Activated gamma-delta T cell treated with Interleukin-2 at 50 U/mL for 16 hours (primary cell): ENCODE measurements around the gene PRKD3.

Experiments used
- DNase-seq: peaks from one replicate; pipeline ENCODE4 v3.0.0-alpha.2; 2020

PRKD3 gene

DNA sequence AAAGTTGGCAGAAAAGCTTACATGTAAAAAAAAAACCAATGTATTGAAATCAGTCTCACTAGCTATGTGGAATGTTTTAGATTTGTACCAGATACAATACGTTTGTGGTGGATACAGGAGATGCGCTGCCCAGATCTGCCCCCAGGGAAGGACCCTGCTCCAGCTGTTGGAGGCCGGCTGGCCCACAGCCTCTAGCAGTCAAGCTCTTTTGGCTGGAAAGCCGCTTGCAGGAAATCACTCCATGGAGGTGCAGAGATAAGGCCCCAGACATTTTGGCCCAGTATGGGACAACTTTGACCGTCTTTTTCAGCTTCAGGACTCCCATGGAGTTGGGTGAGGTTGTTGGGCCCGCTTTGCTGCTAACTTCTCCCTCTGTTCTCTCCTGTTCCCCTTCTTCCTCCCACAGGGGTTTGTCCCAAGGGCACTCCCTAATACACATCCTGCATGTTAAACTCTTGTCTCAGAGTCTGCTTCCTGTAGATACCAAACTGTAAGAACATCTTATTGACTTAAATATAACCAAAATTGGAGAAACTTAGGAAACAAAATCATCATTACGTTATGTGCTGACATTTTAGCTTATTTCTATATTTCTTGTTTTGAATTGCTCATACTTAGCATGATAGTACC, 18.1 kb upstream of the PRKD3 start:
- no peak for DNase-seq

DNA sequence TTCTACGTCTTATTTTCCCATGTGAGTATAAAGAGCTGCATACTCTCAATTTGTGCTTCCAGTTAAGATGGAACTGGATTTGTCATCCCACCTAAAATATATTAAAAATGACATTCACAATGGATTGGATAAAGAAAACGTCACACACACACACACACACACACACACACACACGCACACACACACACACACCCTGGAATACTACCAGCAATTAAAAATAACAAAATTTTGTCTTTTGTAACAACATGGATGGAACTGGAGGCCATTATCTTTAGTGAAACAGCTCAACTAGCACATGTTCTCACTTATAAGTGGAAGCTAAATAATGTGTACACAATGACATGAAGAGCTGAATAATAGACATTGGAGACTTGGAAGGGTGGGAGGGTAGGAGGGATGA, 16.0 kb upstream of the PRKD3 start:
- no peak for DNase-seq

DNA sequence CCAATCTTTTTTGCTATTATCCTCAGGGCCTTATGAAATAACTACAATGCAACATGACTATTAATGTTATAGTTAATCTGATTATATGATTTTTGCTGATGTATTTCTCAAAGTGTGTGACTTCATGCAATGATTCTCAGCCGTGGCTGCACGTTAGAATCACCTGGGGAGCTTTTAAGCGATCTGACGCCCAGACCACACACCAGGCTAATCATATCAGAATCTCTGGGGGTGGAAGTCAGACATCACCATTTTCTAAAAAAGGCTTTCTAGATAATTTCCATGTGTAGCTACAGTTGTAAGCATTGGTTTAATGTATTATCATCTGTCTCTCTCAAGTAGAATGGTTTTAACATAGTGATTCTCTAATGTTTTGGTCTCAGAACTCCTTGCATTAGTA, 14.3 kb upstream of the PRKD3 start:
- no peak for DNase-seq

DNA sequence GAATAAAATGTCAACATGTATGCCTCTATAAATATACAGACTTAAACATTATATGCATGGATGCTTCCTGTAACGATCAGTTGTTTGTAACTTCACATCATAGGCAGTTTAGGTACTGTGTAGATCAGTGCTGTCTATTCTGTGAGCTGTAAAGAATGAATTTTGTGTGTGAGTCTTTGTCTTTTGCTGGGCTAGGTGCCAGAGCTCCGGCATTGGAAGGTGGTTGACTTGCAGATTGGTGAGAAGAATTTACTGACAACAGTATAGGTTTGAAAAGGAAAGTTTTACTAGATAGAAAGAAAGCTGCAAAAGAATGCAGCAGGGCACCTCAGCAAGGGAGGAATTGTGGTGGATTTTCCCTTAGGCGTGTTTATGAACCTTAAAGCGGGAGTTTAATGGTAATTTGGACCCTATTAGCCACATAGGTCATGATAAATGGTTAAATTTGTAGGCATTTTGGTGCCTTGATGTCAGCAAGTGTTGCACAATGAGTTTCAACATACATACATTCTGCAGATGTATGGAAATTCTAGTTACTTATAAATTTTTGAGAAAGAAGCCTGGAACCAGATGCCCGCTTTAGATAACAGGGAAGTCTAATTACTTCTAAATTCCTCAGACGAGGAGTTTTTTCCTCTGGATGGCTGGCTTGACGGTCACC, 13.1 kb upstream of the PRKD3 start:
- no peak for DNase-seq

DNA sequence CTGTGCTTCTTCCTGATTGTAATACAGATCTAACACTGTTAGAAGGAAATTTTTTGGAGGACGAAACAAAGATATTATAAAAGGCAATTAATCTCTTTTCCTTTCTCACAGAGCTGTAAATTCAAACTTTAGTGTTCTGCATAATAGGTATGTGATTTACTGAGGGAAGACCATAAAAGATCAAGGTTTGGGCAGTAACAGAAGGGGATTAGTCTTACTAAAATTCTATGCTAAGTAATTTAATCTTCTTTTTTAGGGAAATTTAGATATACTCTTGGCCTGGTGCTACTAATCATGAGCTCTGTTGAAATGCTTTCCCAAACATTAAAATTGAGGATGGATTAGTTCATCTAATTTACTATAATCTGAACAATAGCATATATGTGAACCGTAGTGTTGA, 11.0 kb upstream of the PRKD3 start:
- DNase-seq = no peak

DNA sequence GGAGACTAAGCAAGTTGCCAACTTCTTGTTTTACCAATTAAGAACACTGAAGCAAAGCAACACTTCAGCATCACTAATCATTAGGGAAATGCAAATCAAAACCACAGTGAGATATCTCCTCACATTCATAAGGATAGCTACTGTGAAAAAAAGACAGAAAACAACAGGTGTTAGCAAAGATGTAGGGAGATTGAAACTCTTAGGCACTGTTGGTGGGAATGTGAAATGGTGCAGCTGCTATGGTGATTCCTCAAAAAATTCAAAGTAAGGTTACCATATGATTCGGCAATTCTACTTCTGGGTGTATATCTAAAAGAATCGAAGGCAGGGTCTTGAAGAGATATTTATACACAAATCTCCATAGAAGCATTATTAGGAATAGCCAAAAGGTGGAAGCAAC, 8.6 kb upstream of the PRKD3 start:
- DNase-seq = no peak

DNA sequence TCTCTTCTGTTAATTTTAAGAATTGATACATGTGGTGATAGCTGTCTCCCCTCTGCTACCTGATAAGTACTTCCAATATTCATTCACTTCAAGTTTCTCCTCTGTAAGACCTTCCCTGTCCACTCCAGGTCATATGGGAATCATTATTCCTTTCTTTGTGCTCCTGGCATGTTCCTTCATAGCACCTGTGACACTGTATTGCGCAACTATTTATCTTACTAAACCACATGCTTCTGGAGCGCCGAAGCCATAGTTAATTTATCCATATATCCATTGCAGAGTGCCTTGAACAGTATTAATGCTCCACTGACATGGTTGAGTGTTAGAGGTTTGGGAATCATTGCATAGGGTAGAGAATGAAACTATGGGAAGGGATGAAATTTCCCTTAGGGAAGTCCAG, 7.9 kb upstream of the PRKD3 start:
- no peak for DNase-seq

DNA sequence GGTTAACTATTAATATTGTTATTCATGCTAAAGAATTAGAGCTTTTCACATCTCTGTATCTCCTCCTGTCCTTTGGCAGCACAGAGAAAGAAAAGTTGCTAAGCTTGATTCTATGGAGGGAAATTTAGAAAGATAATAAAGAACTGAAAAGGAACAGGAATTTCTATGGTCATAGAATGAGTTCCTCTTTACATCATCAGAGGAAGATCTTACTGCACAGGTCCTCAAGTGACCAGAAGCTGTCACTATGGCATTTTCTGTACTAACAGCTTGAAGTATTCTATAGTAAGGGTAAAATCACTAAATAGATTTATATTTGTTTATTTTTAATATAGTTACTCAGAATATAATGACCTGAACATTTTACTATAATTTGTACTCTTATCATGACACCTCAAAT, 6.0 kb upstream of the PRKD3 start:
- DNase-seq = no peak

DNA sequence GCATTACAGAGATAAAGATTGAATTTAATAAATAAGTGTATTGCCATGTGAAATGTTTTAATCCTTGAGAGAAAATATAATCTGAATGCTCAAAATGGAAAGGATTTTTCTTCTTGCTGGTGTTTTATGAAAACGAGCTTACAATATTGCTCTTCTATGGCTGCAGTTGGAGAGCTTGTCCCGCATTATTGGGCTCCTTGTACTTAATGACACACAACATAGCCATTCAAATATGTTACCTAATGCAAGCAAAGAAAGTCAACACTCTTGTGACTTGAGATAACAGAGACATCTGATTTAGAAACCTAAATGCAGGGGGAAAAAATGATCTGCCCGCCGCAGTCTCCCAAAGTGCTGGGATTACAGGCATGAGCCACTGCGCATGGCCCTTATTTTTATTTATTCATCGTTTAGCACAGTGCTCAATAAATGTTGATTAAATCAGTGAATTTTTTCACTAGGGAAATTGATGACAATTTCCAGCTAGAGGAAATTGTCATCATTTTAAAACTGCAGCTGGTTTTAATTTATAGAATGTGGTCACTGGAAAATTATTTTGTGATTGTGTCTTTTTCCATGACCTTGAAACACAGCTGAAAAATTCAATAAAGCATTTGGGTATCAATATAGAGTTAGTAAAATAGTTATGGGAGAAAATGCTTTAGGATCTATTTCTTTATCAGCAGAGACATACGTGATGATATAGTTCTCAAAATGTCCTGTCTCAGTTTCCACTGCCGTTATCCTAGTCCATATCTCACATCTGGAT, 2.4 kb upstream of the PRKD3 start:
- DNase-seq = no peak

DNA sequence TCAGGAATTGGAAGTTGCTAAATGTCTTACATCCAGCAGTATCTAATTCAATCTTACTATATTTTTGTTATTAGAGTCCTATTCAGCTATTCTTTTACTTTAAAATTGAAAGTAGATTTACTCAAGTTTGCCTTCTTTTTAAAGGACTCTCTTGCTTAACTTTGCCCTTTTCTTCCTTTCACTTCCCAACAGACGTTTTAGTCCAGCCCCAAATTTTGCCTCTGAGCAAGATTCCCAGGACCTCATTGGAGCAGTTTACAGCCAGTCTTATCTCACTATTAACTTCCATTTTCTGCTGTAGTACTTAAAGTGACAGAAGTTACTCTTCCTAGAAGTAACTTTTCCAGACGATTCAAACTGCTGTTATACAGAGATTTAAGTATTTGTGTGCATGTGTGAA, 1.7 kb upstream of the PRKD3 start:
- no peak for DNase-seq

DNA sequence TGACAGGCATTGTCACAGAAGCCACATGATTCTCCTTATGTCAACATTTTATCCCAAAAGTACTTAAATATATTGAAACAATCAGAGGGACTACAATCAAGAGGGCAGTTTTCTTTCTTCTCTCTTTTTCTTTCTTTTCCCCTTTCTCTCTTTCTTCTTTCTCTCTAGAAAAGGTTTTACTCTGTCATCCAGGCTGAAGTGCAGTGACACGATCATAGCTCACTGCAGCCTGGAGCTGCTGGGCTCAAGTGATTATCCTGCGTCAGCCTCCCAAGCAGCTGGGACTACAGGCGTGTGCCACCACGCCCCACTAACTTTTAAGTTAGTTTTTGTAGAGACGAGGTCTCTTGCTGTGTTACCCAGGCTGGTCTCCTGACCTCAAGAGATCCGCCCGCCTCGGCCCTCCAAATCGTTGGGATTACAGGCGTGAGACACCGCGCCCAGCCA, 1.0 kb upstream of the PRKD3 start:
- DNase-seq = no peak

DNA sequence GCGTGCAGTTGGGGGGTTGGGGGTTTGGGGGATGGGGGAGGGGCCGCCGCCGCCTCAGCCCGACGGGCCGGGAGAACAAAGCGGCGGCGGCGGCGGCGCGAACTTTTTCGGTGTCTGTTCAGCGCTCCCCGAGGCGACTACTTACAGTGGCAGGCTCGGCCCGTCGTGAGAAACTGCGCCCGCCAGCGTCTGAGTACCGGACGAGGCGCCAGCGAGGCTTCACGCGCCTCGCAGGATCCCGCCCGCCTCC, 172 bp downstream of the PRKD3 start:
- DNase-seq = peak; percentile 71

DNA sequence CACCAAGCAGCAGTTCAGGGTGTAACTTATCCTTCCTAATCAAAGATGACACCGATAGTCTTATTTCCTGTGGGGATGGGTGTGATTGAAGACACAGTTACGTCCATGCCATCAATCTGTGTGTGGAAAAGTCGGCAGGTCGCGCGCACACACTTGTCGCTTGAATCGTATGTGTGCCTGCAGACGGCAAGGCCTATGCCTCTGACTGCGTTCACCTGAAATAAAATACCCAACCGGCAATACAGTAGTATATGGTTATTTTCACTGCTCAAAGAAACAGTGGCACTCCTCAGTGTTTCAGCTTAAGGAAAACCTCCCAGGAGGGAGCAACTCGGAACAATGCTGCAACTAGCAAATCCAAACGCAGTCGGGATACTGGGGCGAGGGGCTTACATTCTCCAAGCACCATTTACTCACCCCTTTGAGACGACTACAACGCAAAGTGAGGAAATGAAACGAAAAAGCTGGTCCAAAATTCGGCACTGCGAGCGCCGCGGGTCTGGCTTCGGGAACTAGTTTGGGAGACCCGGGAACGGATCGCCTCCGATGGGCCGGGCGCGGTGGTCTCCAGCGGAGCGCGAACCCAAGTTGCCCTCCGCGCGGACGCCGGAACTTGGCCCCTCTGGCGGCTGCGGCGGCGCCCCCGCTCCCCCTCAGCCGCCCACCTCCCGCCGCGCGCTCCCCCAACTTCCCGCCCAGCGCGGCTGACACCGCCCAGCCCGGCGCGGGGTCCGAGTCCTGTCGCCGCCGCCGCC, 675 bp downstream of the PRKD3 start:
- peak; percentile 34 for DNase-seq

DNA sequence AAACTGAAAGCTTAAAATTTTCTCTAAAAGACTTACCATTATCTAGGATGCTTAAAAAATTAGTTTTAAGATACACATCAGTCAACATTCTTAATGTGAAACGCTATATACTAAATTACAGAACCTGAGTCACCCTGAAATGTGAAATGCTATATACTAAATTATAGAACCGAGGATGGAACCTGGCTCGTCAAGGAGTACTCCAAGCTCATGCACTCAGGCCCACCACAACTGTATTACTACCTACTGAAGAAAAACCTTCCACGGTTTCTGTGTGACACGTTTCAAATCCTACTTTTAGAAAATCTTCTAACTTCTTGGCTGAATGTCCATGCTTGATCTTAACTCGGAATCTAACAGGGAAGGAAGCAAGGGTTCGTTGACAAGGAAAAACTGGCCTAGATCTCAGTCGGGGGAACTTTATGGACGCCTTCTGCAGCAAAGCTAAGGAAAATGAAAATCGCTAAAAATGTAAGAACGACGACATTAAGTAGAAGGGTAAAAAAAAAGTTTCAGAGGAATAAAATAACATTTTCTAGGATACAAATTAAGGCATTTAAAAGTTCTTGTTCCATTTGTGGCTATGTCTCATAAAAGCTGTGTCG, 1.4 kb downstream of the PRKD3 start:
- no peak for DNase-seq

DNA sequence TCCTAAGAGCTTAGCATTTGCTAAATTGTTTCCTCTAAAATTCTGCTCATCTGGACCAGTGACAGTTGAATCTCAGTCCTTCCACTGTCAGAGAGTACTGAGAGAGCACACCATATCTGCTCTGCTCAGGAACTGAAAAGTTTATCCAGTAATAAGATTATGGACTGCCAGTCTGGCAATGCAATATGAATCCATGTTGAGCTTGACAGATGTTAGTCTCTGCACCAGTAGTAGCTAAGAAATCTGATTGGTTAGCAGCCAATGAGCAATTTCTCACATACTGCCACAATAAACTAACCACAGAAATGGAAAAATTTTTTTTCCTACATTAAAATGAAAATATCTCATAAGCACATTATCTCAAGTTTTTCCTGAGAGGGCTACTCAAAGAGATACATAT, 2.3 kb downstream of the PRKD3 start:
- no peak for DNase-seq

DNA sequence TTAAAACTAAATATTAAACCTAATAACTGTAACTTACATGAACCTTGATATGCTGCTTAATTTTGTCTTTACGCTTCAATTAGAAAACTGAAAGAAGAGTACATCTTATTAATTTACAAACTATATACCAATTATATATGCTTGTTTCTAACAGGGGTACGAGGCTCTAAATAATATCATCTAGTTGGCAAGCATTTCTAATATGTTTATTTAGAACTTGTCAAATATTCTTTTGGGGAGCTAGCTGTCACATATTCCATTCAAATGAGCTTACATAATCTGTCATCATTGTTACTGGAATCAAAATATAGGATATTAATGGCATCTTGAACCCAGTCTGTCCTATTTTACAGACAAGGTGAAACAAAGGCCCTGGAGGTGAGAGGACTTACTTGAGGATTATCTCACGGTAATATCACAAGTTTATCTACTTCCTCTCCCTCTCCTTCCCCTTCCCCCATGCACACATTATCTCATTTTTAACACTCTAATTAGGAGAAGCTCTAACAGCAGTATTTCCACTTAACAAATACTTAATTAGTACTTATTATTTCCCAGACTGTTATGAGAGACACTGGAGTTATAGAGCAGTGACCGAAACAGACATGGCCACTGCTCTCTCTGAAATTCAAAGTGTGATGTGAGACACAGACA, 3.5 kb downstream of the PRKD3 start:
- no peak for DNase-seq

DNA sequence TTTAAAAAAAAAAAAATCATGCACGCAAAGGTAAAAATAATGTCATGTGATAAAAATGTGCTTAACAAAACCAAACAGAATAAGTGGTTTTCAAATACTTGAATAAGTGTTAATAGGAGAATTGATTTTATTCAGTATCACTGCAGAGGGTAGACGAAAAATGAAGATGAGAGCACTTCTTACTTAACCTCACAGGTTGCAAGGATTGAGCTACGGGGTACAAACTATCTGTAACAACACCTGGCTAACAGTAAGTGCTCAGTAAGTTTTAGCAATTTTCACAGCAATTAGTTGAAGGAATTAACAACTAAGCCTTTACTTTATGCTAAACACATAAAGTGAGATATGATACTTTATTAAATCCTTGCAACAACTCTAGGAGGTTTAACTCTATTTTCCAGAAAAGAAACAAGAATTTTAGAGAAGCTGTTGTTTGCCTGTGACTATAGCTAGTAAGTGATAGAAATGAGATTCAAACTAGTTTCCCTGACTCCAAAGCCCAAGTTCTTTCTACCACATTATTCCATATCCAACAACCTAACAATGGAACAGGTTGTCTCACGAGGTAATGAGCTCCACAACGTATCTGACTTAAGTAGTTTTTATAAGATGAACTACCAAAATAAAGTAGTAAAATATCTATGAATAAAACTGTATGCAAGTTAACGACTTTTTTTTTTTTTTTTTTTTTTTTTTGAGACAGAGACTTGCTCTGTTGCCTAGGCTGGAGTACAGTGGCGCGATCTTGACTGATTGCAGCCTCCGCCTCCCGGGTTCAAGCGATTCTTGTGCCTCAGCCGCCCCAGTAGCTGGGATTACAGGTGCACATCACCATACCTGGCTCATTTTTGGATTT, 4.7 kb downstream of the PRKD3 start:
- no peak for DNase-seq

DNA sequence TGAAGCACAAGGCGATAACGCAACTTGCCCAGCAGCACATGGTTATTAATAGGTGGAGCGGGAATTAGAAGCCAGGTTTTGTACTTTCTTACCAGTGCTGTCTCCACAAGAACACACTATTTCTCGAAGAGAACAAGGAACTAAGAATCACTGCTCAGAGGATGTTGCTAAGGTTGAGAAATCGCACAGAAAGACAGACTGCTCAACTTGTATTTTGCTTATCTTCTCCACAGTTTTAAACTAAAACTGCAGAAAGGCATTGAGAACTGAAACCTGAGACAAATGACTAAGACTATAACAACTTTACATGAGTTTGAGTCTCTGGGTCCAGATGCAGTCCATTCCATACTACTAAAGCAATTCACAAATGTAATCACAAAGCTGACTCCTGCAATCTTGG, 6.2 kb downstream of the PRKD3 start:
- no peak for DNase-seq

DNA sequence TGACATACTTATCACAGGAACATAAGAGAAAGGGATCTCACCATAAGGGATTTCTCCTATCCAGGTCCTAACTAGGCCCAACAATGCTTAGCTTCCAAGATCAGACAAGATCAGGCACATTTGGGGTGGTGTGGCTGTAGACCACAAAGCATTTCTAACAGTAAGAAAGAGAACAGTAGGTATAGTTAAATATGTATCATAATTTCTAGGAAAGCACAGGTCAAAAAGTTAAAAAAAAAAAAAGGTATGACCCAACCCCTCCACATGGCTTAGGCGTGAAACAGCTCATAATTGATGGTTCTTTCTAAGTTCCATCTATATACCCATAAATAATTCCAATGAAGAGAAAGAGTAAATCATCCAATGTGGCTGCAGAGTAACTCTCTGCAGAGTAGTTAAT, 6.9 kb downstream of the PRKD3 start:
- DNase-seq = no peak

DNA sequence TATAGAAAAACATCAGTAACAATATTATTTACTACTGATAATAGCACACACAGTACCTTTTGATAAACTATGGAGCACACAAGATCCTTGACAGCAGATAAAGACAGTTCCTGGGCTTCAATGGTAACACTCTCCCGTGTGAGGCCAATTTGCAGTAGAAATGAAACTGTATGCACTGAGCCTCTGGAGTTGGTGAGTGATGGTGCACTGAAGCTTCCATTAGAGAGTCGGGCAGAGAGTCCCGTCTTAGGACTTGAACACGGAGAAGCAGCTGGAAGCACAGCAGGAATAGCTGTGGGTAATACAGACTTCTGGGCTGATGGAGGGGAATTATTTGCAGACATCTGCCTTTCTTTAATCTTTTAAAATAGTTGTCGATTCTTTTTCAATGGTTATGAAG, 8.5 kb downstream of the PRKD3 start:
- DNase-seq = no peak

DNA sequence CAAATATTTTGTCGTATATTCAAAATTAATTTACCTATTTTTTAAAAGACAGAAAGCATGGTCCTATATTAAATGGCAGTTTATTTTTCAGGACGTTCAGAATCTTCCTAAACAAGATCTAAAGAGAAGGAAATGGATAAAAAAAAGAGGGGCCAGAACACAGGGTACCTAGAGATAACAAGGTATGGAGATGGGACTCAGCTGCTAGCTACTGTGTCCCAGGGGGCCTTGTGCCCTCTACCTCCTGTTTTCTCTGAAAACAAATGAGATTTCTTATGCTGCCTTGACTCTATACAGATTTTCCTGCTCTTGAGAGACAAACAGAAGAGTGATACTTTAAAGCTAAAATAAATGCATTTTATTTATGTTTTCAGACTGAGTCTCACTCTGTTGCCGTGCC, 9.3 kb downstream of the PRKD3 start:
- DNase-seq = no peak

DNA sequence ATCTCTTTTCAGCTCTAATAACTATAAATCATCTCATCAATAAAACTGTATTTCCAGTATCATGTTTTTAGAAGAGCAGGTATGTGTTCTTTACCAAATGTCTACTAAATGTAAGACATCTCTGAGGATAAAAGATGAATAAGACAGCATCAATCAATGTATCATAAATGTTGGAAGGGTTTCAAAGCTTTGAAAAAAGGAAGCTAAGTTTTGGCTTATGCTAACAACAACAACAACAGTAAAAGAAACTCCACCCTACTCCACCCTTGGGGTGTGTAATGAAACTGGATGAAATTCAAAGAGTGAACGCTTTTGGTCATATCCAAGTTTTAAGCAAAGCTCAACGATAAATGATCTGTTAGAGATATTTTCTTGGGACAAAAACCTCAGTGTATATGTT, 17.1 kb downstream of the PRKD3 start:
- no peak for DNase-seq
